SHP77 treated with DMSO at 0.1 percent for 48 hours (cell line): ENCODE results near the gene RNF187.
"Not testable (repeated sequence)": the region's sequence is repeated elsewhere in the genome, so short reads cannot be mapped to it uniquely, and the experiment has no call there.

Experiments
- DNase-seq: peaks from one replicate; lab custom pipeline; 2025; lab: John Stamatoyannopoulos, UW

The RNF187 gene

GRCh38 chr1:228459091-228459993 lies 27.8 kb upstream of the RNF187 start:
- peak; percentile 72 for DNase-seq

- no peak for DNase-seq
Measured at GRCh38 chr1:228460821-228461220, 26.4 kb upstream of the RNF187 start.

GRCh38 chr1:228462560-228462959 lies 24.6 kb upstream of the RNF187 start:
- DNase-seq, result no peak

- DNase-seq, result no peak
Measured at GRCh38 chr1:228463009-228463558, 24.1 kb upstream of the RNF187 start.

- DNase-seq, result no peak
Measured at GRCh38 chr1:228463559-228464455, 23.4 kb upstream of the RNF187 start.

GRCh38 chr1:228464487-228464983 lies 22.6 kb upstream of the RNF187 start:
- DNase-seq, result peak; percentile 93

- DNase-seq, result no peak
Measured at GRCh38 chr1:228465141-228465540, 22.0 kb upstream of the RNF187 start.

GRCh38 chr1:228465571-228466146 lies 21.5 kb upstream of the RNF187 start:
- no peak for DNase-seq

- not testable (repeated sequence) for DNase-seq
Measured at GRCh38 chr1:228468188-228468587, 19.0 kb upstream of the RNF187 start.

- no peak for DNase-seq
Measured at GRCh38 chr1:228469413-228470162, 17.6 kb upstream of the RNF187 start.

GRCh38 chr1:228471154-228471761 lies 15.9 kb upstream of the RNF187 start:
- DNase-seq, result no peak

- DNase-seq, result peak; percentile 78
Measured at GRCh38 chr1:228471762-228472398, 15.3 kb upstream of the RNF187 start.

GRCh38 chr1:228472655-228473054 lies 14.5 kb upstream of the RNF187 start:
- DNase-seq, result no peak

GRCh38 chr1:228474507-228474906 lies 12.7 kb upstream of the RNF187 start:
- no peak for DNase-seq

- no peak for DNase-seq
Measured at GRCh38 chr1:228475812-228476211, 11.4 kb upstream of the RNF187 start.

GRCh38 chr1:228477263-228477662 lies 9.9 kb upstream of the RNF187 start:
- DNase-seq, result no peak

- DNase-seq, result no peak
Measured at GRCh38 chr1:228478326-228478725, 8.9 kb upstream of the RNF187 start.

GRCh38 chr1:228478912-228479711 lies 8.1 kb upstream of the RNF187 start:
- no peak for DNase-seq

GRCh38 chr1:228483789-228484188 lies 3.4 kb upstream of the RNF187 start:
- DNase-seq, result no peak
